Left ventricle myocardium inferior (tissue), 1 donor: ENCODE data around the gene FYB1. TPM values are rescaled to one million over a fixed set of nuclear protein-coding genes. Genes with fewer than 3 reads are reported as not detected.

Experiments used
- DNase-seq: peaks from one replicate; pipeline ENCODE4 v3.0.0-alpha.2; 2020
- H3K27ac ChIP-seq: fragments of 200-600 bp; replicated peaks from 2 replicates; pipeline ENCODE4 v1.8.0; 2021
- H3K27me3 ChIP-seq: fragments of 200-600 bp; 2 replicates; pipeline ENCODE4 v1.8.0; 2021; ENCODE audit warnings: low read depth
- H3K36me3 ChIP-seq: fragments of 200-600 bp; 2 replicates; pipeline ENCODE4 v1.8.0; 2021
- H3K4me1 ChIP-seq: fragments of 200-600 bp; 2 replicates; pipeline ENCODE4 v1.8.0; 2021
- H3K4me3 ChIP-seq: fragments of 200-600 bp; 2 replicates; pipeline ENCODE4 v1.8.0; 2021; ENCODE audit warnings: mild to moderate bottlenecking, moderate library complexity
- H3K9me3 ChIP-seq: fragments of 200-600 bp; replicated peaks from 2 replicates; pipeline ENCODE4 v1.8.0; 2021
- CTCF ChIP-seq: fragments of 200-600 bp; IDR thresholded peaks from 2 replicates; pipeline ENCODE4 v1.8.0; 2021; ENCODE audit warnings: antibody characterized with exemption, mild to moderate bottlenecking, borderline replicate concordance
- intact Hi-C: fragments of 100-400 bp; cut with micrococcal nuclease; formaldehyde crosslinking; loops from one replicate; pipeline ENCODE4 v1.11.0; 2022
- total RNA-seq: library from RNA; stranded (reverse); fragmentation: NEBNext Ultra II Directional; extraction: Animal tissue kit (Norgen Biotek cat#: 25700); gene quantifications from one replicate; pipeline ENCODE4 v1.2.1, GENCODE V29; 2021
- donor health status: DM: no; HTN: yes; CAD: no; lungs with severe emphysema.

The FYB1 gene
- total RNA-seq, 1 donor from 2014 or later: 4.9 TPM

DNA sequence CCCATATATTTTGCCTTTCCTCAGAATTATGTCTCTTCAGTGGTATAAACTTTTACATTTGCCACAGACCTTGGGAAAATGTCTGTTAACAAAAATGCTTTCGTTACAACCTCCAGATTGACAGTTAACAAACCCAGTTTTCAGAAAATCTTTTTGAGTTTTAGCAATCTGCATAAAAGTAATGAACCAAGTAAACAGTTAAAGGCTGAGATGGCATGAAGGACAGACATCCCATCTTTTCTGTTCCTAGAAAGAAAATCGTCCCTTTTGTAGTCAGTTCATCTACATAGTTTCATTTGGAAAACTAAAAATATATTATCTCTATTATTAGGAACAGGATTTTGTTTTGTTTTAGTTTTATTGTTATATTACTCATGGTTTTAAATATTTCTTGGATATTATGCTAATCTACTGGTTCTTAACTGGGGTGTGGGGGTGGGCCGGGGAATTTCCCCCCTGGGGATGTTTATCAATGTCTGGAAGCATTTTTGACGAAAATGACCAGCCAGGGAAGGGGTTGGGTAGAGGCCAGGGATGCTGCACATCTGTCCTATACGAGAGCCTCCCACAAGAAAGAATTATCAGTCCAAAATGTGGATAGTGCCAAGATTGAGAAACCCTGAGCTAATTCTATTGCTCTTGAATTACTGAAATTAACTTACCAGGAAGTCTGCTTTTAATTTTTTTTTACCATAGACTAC lies 11.9 kb downstream of the FYB1 start:
- no peaks in the 10 kb centered on the region for H3K4me1 ChIP-seq

GRCh38 chr5:39206630-39207321 lies 12.6 kb downstream of the FYB1 start:
- no peaks in the 10 kb centered on the region for H3K4me1 ChIP-seq
- H3K36me3 ChIP-seq: no peaks in the 10 kb centered on the region
- peaks cover 11% of the 10 kb centered on the region for H3K27me3 ChIP-seq
- H3K27ac ChIP-seq: no peak overlapping the region
- TF ChIP-seq CTCF: no peak
- no peak overlapping the region for H3K4me3 ChIP-seq
- DNase-seq: no peak
- intact Hi-C loops: no loop called here
- no peaks in the 10 kb centered on the region for H3K9me3 ChIP-seq

More for the DNA sequence above, 11.9 kb downstream of the FYB1 start:
- no peak for DNase-seq
- no peak overlapping the region for H3K27ac ChIP-seq
- H3K4me3 ChIP-seq: no peak overlapping the region
- no peak for TF ChIP-seq CTCF
- intact Hi-C loops: no loop called here
- H3K27me3 ChIP-seq: peaks cover 16% of the 10 kb centered on the region
- no peaks in the 10 kb centered on the region for H3K36me3 ChIP-seq
- no peaks in the 10 kb centered on the region for H3K9me3 ChIP-seq

DNA sequence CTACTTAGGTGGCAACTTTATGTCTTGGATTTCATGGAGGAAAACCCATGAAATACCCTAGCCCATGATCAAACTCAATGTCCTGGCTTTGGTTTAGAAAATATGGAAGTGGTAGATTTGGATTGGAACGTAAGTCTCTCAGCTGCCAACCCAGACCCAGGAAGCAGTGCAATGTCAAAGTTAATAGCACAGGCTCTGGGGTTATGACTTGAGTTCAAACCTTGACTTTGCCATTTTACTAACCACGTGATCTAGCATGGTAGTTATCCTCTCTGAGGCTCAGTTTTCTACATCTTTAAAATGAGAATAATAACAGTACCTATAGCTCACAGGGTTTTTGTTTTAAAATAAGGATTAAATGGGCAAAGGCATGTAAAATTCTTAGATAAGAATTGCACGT lies 13.8 kb downstream of the FYB1 start:
- Histone ChIP-seq H3K4me3 (no peak overlapping the region), H3K27ac (no peak overlapping the region), H3K36me3 (no peaks in the 10 kb centered on the region), H3K27me3 (peaks cover 4% of the 10 kb centered on the region), H3K4me1 (no peaks in the 10 kb centered on the region), H3K9me3 (no peaks in the 10 kb centered on the region)
- no peak for TF ChIP-seq CTCF
- DNase-seq: no peak
- intact Hi-C loops: no loop called here

GRCh38 chr5:39203951-39204350 lies 15.4 kb downstream of the FYB1 start:
- DNase-seq: no peak
- no peak for TF ChIP-seq CTCF

GRCh38 chr5:39203275-39203922 lies 16.0 kb downstream of the FYB1 start:
- Histone ChIP-seq H3K4me3 (no peak overlapping the region), H3K4me1 (no peaks in the 10 kb centered on the region), H3K27me3 (peaks cover 4% of the 10 kb centered on the region), H3K36me3 (no peaks in the 10 kb centered on the region), H3K27ac (no peak overlapping the region), H3K9me3 (no peaks in the 10 kb centered on the region)
- TF ChIP-seq CTCF: no peak
- intact Hi-C loops: no loop called here
- DNase-seq: no peak

More at GRCh38 chr5:39203951-39204350, 15.4 kb downstream of the FYB1 start:
- Histone ChIP-seq H3K4me1 (no peaks in the 10 kb centered on the region), H3K36me3 (no peaks in the 10 kb centered on the region), H3K4me3 (no peak overlapping the region), H3K27ac (no peak overlapping the region), H3K27me3 (peaks cover 4% of the 10 kb centered on the region), H3K9me3 (no peaks in the 10 kb centered on the region)
- intact Hi-C loops: no loop called here
